ENCODE results near the gene C22orf23.

C22orf23 gene

GRCh38 chr22:37925767-37926166 is 27.6 kb downstream of the C22orf23 start:
- DNase-seq (ENCODE audit: low read depth in 2 of 2), result no peak

- no peak for DNase-seq (ENCODE audit: low read depth in 2 of 2)
These were observed 28.1 kb downstream of the C22orf23 start for GRCh38 chr22:37925330-37925729.

- no peak for DNase-seq (ENCODE audit: low read depth in 2 of 2)
These were observed 28.9 kb downstream of the C22orf23 start for GRCh38 chr22:37924386-37925065.

GRCh38 chr22:37923927-37924326 is 29.5 kb downstream of the C22orf23 start:
- no peak for DNase-seq (ENCODE audit: low read depth in 2 of 2)

GRCh38 chr22:37922191-37922590 is 31.2 kb downstream of the C22orf23 start:
- no peak for DNase-seq (ENCODE audit: low read depth in 2 of 2)

- no peak for DNase-seq (ENCODE audit: low read depth in 2 of 2)
These were observed 33.3 kb downstream of the C22orf23 start for GRCh38 chr22:37920126-37920525.

GRCh38 chr22:37918580-37919270 is 34.7 kb downstream of the C22orf23 start:
- DNase-seq (ENCODE audit: low read depth in 2 of 2), result no peak

- DNase-seq (ENCODE audit: low read depth in 2 of 2), result no peak
These were observed 35.4 kb downstream of the C22orf23 start for GRCh38 chr22:37917874-37918548.

- DNase-seq (ENCODE audit: low read depth in 2 of 2), result no peak
These were observed 37.1 kb downstream of the C22orf23 start for GRCh38 chr22:37916311-37916710.

GRCh38 chr22:37913233-37913721 is 40.1 kb downstream of the C22orf23 start:
- DNase-seq (ENCODE audit: low read depth in 2 of 2), result no peak

- no peak for DNase-seq (ENCODE audit: low read depth in 2 of 2)
These were observed 41.2 kb downstream of the C22orf23 start for GRCh38 chr22:37912171-37912570.

- no peak for DNase-seq (ENCODE audit: low read depth in 2 of 2)
These were observed 41.7 kb downstream of the C22orf23 start for GRCh38 chr22:37911697-37912096.

GRCh38 chr22:37910890-37911672 is 42.3 kb downstream of the C22orf23 start:
- no peak for DNase-seq (ENCODE audit: low read depth in 2 of 2)

- no peak for DNase-seq (ENCODE audit: low read depth in 2 of 2)
These were observed 43.6 kb downstream of the C22orf23 start for GRCh38 chr22:37909766-37910165.

GRCh38 chr22:37907036-37907954 is 46.1 kb downstream of the C22orf23 start:
- DNase-seq (ENCODE audit: low read depth in 2 of 2), result no peak

- DNase-seq (ENCODE audit: low read depth in 2 of 2), result no peak
These were observed 46.9 kb downstream of the C22orf23 start for GRCh38 chr22:37906364-37907008.

GRCh38 chr22:37905534-37906363 is 47.7 kb downstream of the C22orf23 start, which contains the start of gene MICALL1:
MICALL1 (plus strand) TSS chr22:37906297; CDS start chr22:37906423, 126 bp downstream.
- DNase-seq (ENCODE audit: low read depth in 2 of 2), result peak in 1 of 2 donors; percentile 48

GRCh38 chr22:37904572-37905533 is 48.5 kb downstream of the C22orf23 start:
- no peak for DNase-seq (ENCODE audit: low read depth in 2 of 2)

Measured in stimulated activated CD8-positive, alpha-beta memory T cell treated with anti-CD3 and anti-CD28 coated beads, Interleukin-15, amount 100 ng/mL, for 4 hours (primary cell).